Epithelial cell of prostate (primary cell): ENCODE data around the gene UTP15.

Experiments
- DNase-seq: peaks from one replicate; pipeline ENCODE4 v3.0.0-alpha.2; 2011; ENCODE audit warnings: low read depth, low spot score
- H3K27ac ChIP-seq: fragments of 450-650 bp; 2 replicates; pipeline ENCODE4 v1.5.1; 2017; ENCODE audit warnings: mild to moderate bottlenecking

UTP15 gene, protein sequence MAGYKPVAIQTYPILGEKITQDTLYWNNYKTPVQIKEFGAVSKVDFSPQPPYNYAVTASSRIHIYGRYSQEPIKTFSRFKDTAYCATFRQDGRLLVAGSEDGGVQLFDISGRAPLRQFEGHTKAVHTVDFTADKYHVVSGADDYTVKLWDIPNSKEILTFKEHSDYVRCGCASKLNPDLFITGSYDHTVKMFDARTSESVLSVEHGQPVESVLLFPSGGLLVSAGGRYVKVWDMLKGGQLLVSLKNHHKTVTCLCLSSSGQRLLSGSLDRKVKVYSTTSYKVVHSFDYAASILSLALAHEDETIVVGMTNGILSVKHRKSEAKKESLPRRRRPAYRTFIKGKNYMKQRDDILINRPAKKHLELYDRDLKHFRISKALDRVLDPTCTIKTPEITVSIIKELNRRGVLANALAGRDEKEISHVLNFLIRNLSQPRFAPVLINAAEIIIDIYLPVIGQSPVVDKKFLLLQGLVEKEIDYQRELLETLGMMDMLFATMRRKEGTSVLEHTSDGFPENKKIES

DNA sequence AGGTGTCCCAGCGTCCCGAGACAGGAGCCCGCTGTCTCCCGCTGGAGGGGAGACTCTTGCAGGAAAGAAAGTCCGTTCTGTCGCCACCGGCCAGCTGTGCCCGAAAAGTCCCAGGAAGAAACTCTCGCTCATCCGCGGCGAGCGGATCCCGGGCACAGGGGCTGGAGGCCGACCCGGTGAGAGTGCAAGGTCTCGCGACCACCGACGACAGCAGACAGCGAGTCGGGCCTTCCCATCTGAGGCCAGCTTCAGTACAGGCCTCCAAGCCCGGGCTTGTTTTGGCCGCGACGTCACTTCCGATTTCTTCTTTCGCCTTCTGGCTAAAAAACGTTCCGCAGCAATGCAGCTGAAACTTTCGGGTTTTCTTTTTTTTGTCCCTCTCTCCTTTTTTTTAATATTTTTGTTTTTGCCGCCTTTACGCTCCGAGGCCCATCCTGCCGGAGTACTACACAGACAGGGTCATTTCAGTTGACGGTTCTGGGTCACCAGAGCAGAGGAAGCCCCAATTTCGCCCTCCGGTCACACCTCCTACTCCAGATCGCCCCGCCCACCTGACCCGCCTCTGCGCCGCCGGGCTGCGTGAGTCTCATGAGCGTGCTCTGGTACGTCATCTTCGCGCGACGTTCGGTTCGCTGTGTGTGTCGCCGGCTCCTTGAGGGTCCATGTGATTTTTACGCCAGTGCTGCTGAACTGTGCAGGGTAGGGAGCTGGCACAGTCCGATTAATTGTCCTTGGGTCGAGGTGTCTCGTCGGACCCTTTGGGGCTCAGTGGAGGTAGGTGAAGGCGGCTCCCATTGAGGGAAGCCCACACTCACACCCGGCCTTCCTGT, at the start of gene UTP15, which contains the start of gene ANKRA2:
UTP15 (plus strand) TSS at position 605 of the 830 bp plus-strand sequence. CDS start 1,602 bp downstream, outside the sequence.
ANKRA2 (minus strand) TSS at position 501 of the 830 bp plus-strand sequence. CDS start 2,758 bp downstream, outside the sequence.
- peak; percentile 93 for DNase-seq
- H3K27ac ChIP-seq, result peak within 1 kb of the TSS; percentile 79

DNA sequence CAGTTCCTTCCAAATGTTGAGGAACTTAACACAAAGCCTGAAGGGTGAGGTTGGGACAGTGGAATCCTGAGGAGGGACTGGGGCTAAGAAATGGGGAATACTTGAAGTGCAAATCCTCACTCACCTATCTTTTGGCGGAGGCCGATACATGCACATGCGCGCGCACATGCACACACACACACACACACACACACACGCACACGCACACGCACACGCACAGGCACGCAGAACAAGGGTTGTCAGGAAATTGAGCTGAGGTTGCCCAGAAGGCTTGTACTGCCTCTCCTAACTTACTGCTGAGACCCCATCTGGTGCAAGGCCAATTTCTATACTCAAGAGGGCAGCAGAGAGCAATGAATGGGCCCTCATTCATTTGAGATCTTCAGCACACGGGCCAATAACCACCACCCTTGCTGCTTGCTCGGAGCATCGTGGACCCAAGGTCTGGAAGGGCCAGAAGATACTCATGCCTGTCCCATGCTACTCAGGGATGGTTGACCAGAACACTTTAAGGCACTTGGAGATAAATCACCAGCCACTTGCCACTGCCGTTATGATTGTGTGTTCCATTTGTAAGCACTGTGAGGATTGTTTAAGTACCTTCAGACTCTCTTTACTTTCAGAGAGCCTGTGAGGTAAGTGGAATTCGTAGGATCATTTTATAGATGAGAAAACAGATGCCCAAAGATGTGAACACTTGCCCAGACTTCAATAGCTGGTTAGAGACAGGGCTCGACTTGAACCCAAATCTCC, 45.8 kb upstream of the UTP15 start:
- peak; percentile 44 for DNase-seq
- no peak overlapping the region for H3K27ac ChIP-seq

DNA sequence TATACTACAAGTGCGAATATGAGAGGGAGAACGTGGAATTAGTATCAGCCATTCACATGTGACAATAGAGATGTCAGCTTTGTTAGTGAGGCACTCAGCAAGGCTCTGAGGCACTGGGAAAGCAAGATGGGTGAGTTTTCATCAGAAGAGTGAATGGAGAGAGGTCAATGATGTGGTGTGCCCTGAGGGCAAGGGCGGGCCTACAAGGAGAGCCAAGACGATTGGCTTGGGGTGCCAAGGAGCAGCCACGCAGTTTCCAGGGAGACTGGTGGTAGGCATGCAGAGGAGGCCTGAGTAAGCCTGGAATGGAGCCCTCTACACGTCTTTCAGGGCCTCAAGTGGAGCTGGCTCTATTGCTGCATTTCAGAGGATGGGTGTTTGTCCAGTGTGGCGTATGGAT, 42.6 kb upstream of the UTP15 start:
- DNase-seq, result peak; percentile 48
- no peak overlapping the region for H3K27ac ChIP-seq

DNA sequence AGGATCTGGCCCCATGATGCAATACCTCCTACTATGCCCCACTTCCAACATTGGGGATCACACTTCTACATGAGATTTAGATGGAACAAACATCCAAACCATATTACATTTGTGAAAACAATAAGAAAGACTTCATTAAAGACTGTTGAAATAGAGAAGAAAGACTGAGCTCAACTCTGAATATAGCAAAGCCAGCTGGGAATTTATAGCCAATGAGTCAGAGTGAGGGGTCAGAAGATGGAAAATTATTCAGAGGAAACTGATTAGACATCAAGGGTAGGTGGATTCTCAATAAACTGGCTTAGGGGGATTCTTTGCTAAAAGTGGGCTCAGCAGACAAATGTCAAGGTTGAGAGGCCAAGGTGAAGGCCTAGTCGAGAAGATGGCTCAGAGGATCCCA, 41.7 kb upstream of the UTP15 start:
- no peak overlapping the region for H3K27ac ChIP-seq
- no peak for DNase-seq

DNA sequence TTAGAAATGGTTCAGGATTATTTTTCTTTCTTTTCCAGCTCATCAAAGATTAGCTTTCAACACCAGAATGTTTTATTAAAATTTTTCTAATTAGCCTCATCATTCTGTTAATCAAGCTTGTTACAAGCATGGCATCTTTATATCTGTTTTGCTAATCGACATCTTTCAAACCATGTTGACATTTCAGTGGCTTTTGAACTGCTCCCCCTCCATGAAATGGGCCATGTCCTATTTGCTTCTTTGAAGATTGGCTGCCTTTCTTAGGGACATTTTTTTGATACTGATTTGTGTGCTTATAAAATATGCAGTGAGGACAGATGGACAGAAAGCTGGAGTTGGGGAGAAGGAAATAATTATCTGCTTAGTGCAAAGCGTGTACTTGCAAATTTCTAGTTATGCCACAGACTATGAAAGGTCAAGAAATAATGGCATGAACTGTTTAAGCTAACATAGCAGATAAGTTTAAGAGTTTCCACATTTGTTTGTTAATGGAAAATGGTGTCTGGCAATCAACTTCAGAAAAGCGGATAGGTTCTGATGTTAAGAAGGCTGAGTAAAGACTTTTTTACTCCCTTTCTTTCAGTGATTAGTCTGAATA, 39.8 kb upstream of the UTP15 start:
- no peak overlapping the region for H3K27ac ChIP-seq
- DNase-seq, result no peak

DNA sequence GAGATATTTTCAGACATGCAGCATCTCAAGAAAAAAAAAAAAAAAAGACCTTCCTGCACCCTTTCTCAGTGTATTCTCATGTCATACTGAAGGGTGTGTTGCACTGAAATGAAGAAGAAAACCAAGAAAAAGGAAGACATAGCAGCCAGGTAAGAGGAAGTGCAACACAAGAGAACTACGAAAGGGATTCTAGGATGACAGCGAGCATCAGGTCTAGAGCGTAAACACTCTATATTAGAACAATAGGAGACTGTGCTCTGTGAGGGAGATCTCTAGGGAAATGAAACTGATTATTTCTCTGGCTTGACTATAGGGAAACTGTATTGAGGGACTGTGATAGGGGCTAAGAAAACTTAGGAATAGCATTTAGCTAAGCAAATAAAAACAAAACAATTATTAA, 37.3 kb upstream of the UTP15 start:
- no peak for DNase-seq
- H3K27ac ChIP-seq, result no peak overlapping the region

DNA sequence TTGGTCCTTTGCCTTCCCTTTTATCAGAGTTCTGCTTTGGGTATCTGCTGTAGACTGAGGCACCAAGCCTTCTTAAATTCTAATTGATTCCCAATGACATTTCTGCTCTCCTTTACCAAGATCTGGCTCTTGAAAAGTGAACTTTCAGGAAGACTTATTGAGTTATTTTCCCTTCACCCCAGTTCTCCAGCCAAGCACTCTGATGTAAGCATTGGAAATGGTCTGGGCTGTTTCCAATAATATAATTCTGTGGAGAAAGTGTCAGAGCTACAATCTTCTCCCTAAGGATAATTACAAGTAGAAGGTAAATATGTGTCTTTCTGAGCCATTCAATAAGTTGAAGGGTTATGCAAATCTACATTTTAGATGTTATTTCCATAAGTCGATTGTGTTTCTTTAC, 36.5 kb upstream of the UTP15 start:
- no peak for DNase-seq
- no peak overlapping the region for H3K27ac ChIP-seq

DNA sequence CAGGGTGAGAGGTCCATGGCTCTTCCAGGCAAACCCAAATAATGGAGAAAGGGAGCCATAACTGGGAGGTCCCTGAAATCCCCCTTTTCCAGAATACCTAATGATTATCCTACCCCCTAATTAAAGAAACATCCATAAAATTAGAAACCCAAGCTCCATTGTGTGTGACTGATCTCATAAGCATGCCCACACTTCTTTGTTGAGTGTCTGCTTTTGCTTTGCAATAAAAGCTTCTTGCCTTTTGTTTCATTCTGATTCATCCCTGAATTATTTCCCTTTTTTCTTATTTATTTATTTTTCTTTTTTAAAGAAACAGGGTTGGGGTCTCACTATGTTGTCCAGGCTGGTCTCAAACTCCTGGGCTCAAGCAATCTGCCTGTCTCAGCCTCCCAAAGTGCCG, 34.2 kb upstream of the UTP15 start:
- no peak overlapping the region for H3K27ac ChIP-seq
- DNase-seq, result no peak

DNA sequence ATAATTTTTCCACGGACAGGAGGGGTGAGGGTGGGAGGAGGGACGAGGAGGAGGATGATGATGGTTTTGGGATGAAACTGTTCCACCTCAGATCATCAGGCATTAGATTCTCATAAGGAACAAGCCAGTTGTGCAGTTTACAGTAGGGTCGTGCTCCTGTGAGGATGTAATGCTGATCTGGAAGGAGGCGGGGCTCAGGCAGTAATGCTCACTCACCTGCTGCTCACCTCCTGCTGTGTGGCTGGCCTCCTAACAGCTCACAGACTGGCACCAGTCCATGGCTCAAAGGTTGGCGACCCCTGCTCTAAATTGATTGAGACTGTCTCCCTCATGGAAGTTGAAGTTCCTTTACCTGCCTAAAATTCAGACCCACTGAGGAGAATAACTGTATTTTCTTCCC, 33.3 kb upstream of the UTP15 start:
- no peak overlapping the region for H3K27ac ChIP-seq
- no peak for DNase-seq

DNA sequence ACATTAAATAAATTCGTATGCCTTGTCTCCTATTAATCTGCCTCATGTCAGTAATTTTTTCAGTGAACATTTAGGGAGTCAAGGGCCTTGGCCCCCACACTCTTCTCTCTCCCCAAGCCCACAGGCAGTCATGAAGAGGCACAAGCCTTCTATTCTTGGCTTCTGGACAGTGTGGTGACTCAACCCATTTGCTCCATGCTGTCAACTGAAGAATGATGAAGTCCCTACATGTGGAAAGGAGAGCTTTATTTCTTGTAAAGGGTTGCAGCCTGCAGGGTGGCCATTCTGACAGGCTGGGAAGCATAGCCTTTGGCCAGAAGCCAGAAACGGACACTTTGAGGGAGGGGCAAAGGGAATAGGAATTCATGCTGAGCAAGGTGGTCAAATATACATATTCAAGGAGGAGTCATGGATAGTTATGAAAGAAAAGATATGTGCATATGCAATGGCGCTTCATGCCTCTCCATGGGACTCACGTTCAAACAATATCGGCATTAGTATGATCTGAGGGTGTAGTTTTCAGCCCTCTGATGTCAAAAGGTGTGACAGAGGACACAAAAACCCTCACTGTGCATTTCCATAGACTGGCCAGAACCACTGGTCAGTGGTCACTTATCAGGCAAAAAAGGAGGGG, 31.4 kb upstream of the UTP15 start:
- H3K27ac ChIP-seq, result no peak overlapping the region
- DNase-seq, result no peak

DNA sequence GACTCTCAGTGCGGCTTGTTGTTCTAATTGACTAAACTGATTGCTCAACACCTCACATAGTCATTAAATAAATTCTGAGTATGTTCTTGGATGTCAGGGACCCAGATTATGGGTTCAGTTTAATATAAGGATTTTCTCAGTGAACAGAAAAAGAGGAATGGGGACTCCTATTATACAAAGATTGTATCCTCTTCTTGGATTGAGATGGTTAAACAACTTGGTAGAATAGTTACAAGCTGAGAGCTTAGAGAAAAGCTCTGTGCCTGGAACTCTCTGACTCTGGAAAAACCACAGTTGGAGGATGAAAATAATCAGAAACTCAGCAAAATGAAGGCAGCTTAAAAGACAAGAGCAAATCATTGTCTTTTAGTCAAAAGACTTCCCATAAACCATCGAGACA, 30.6 kb upstream of the UTP15 start:
- no peak for DNase-seq
- H3K27ac ChIP-seq, result no peak overlapping the region

DNA sequence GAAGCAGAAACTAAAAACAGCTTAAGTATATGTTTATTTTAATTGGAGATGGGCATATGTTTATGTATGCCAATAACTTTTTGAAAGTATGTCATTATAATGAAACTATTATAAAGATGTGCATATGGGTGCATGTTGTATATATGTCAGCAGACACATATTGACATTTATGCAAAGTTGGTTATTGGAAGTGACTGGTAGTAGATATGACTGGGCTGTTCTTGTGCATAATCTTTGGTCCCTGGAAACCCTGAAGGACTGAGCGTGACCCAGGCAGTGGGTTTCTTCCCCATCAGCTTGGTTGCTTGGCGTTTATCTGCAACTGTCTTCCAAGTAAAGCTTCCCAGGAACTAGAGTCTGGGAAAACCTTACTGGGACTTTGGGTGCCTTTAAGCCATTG, 25.8 kb upstream of the UTP15 start:
- H3K27ac ChIP-seq, result peak overlapping the region; percentile 92
- no peak for DNase-seq

DNA sequence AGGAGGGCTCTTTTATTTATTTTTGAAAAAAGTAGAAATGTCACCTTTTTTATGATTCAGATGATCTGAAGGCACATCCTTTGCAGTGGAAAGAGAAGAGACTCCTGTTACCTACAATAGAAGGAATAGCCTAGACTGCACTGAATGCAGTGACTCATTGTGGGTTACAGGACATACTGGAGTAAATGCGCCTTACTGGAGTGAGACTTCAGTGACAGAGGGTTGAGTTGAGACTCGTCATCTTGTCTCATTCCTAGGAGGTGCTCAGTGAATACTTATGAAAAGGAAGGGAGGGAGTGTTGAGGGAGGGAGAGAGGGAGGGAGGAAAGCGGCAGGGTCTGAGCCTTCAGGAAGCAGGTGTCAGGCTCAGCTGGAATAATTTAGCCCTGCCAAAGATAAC, 25.4 kb upstream of the UTP15 start:
- DNase-seq, result peak; percentile 91
- peak overlapping the region; percentile 92 for H3K27ac ChIP-seq

DNA sequence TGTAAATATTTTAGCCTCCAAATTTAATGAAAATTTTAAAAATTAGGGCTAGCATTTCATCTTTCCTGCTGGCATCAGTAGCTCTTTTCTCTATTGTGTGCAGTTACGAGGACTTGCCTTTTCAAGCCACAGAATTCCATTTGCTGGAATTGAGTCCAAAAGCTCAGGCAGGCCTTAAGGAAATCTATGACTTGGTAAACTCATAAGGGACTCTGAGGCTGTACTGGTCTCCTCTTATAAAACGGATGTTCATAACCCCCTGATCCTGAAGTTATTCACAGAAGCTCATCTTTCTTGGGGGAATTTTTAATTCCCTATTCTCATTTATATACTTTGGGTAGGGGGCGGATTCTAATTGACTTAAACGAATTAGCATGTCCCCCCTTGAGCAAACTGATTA, 23.5 kb upstream of the UTP15 start:
- H3K27ac ChIP-seq, result peak overlapping the region; percentile 92
- no peak for DNase-seq

DNA sequence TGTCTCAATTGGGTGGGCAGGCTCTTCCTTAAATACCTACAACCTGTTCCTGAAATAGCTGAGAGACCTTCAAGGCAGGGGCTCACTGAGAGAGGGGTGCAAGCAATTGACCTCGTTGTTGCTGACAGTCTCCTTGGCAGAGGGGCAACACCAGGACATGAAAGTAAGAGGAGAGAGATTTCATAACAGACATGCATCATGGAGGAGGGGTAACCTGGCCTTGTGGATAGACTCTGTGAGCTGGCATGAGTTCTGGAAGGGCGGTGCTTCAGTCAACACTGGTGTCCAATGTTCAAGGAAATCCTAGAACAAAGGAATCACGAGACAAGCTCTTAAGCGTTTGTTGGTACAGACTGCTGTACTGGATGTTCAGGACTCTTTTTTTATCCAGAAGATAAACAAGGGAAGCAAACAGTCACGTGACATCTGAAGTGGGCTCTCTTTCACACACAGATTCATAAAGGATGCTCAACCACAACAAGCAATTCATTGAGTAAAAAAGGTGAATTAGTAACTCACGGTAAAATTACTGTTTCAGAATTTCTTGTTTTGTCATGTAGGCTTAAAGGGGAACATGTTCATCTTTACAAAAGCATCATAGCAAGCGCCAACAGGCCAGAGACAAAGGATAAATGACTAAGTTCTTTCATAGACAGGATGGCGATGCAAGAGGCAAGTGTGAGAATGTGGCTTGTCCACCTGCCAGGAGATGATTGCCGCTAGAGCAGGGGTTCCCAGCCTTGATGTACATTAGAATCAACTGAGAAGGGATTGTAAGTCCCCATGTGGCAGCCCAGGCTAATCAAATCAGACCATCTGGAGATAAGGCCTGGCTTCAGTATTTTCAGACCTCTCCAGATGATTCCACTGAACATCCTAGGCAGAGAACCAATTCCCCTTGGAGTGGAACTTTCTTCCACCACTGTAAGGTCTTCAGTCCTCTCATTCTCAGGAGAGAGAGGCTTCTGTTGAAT, 20.8 kb upstream of the UTP15 start:
- DNase-seq, result peak; percentile 82

DNA sequence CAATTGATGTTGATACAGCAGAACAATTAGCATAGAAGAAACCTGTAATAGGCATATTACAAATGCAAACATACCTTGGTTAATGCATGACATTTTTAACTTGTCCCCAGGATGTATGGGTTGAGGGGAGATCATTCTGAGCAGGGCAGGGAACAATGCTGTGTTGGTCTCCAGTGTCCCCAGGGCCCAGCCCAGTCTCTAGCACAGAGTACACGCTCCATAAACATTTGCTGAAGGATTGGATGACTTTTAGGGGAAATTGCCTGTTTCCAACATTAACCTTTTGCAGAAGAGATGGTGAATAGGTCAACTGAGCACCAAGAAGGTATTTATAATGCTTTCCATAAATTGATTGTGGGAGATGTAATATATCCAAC, 20.2 kb upstream of the UTP15 start:
- no peak for DNase-seq
- H3K27ac ChIP-seq, result peak overlapping the region; percentile 92

More for the DNA sequence above, 20.8 kb upstream of the UTP15 start:
- H3K27ac ChIP-seq, result peak overlapping the region; percentile 92

DNA sequence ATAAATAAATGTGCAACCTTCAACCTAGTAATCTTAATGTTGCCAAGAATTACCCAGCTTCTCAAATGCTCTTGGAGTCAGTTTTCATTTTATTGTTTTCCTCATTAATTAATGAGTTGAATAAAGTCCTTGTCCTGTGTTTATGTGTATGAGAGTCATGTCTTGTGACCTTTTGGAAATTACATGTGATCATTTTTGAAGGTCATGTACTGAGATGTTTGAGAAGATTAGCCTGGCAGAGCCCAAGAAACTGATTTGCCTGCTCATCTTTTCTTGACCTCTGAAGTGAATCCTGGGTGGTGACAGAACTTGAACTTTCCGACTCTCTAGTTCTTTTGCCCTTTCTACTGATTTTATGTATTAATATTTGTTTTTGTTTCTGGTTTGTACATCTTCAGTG, 15.5 kb upstream of the UTP15 start:
- DNase-seq, result no peak
- no peak overlapping the region for H3K27ac ChIP-seq

DNA sequence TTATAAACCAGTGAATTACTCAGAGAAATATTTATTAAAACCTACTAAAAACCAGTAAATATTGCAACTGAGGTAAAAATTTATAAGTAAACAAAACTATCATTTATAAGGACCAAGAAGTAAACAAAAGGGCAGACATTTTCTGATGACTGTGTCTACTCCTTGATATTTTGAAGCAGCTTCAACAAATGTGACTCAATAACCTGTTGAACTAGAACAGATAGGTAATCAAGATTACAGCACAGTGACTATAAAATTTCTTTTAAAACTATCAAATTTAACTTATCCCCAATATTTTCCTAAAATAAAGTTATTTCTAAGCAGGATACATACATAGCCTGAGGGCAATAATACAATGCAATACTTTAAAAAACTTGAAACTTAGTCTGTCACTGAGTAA, 12.9 kb upstream of the UTP15 start:
- no peak overlapping the region for H3K27ac ChIP-seq

More for the DNA sequence above, 12.9 kb upstream of the UTP15 start:
- DNase-seq, result no peak
